Activated CD4-positive, alpha-beta T cell treated with anti-CD3 and anti-CD28 coated beads, Interleukin-2, Interleukin-4, amounts not matched to agents 100 ng/mL and 50 ng/mL, durations not matched to agents 16 hours and 8 hours (primary cell): ENCODE data around the gene ZFHX3.
A peak's percentile ranks its signal among the peaks of the same experiment; 100 is the strongest.

Source experiments
- DNase-seq: peaks from one replicate; pipeline ENCODE4 v3.0.0-alpha.2; 2020; ENCODE audit warnings: low spot score

ZFHX3 gene

GRCh38 chr16:72928090-72928981 is 119.6 kb downstream of the ZFHX3 start:
- no peak for DNase-seq

GRCh38 chr16:72927199-72928089 is 120.5 kb downstream of the ZFHX3 start:
- DNase-seq = no peak

- DNase-seq = no peak
Measured at GRCh38 chr16:72926177-72927070, 121.5 kb downstream of the ZFHX3 start.

GRCh38 chr16:72925631-72925979 is 122.3 kb downstream of the ZFHX3 start:
- DNase-seq = no peak

GRCh38 chr16:72924927-72925630 is 122.8 kb downstream of the ZFHX3 start:
- DNase-seq = no peak

- DNase-seq = no peak
Measured at GRCh38 chr16:72924537-72924926, 123.4 kb downstream of the ZFHX3 start.

GRCh38 chr16:72923757-72924156 is 124.2 kb downstream of the ZFHX3 start:
- no peak for DNase-seq

GRCh38 chr16:72922714-72923113 is 125.2 kb downstream of the ZFHX3 start:
- no peak for DNase-seq

GRCh38 chr16:72921620-72922019 is 126.3 kb downstream of the ZFHX3 start:
- DNase-seq = no peak

- DNase-seq = peak; percentile 35
Measured at GRCh38 chr16:72921106-72921505, 126.8 kb downstream of the ZFHX3 start.

GRCh38 chr16:72917051-72917450 is 130.9 kb downstream of the ZFHX3 start:
- DNase-seq = no peak

GRCh38 chr16:72915331-72915730 is 132.6 kb downstream of the ZFHX3 start:
- DNase-seq = no peak

- no peak for DNase-seq
Measured at GRCh38 chr16:72913551-72913950, 134.4 kb downstream of the ZFHX3 start.

GRCh38 chr16:72911971-72912370 is 136.0 kb downstream of the ZFHX3 start:
- DNase-seq = no peak

GRCh38 chr16:72910875-72911274 is 137.1 kb downstream of the ZFHX3 start:
- DNase-seq = no peak

GRCh38 chr16:72910381-72910780 is 137.5 kb downstream of the ZFHX3 start:
- no peak for DNase-seq

GRCh38 chr16:72909196-72909595 is 138.7 kb downstream of the ZFHX3 start:
- no peak for DNase-seq

GRCh38 chr16:72908362-72909167 is 139.4 kb downstream of the ZFHX3 start:
- no peak for DNase-seq

- DNase-seq = no peak
Measured at GRCh38 chr16:72905581-72905980, 142.3 kb downstream of the ZFHX3 start.

- DNase-seq = no peak
Measured at GRCh38 chr16:72903176-72903575, 144.8 kb downstream of the ZFHX3 start.

GRCh38 chr16:72902206-72902605 is 145.7 kb downstream of the ZFHX3 start:
- no peak for DNase-seq
